GM19238 (cell line): ENCODE measurements around the gene CXXC4.

ENCODE experiments used
- DNase-seq: peaks from one replicate; pipeline ENCODE4 v3.0.0; 2011; ENCODE audit warnings: low spot score; ENCODE audit not compliant: insufficient read length

CXXC4 gene

DNA sequence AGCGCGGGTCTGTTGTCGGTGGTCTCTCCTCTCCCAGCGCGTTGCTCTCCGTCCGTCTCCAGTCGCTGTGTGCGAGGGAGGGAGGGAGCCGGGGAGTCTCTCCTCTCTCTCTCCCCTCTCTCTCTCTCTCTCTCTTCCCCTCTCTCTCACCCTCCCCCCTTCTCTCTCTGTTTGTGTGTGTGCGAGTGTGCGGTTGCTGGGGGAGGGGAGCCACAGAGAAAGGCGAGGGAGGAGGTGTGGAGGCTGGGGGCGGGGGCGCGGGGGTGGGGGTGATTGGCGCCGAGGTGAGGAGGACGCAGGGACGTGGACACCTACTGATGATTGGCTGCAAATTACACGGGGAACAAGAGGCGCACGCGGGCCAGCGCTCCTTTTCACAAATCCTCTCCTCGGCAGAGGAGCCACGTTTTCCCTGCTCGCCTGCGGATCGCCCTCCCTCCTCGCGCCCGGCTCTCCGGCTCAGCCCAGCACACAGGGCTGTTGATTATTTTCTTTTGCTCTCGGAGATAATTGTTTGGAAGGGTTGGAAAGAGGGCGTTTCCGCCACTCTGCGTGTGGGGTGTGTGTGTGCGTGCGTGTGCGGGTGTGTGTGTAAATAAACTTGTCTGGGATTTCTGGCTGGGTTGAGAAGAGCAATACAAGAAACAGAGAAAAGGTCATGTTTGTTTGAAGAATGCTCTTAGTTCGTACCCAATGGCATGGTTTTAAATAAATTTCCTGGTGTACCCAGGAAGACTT is at the start of gene CXXC4:
Gene CXXC4 (minus strand): TSS at position 73 of the 738 bp plus-strand sequence. CDS start 3,092 bp downstream, outside the sequence.
- DNase-seq: peak; percentile 10

DNA sequence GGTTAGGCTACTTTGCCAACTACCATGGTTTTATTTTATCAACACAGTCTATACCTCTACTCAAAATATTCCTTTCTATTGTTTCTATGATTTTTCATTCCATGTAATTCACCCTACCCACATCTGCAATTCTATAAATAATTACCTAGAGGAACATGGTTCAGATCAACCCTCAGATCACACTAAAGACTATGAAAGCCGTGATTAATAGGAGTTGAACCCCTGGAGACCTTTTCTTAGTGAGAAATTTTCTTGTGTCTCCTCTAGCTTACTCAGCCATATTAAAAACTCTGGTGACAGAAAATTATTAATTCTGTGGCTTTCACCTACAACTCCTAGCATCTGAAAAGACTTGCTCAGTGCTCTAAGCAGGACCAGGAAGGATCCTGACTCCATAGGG is 38.5 kb upstream of the CXXC4 start:
- DNase-seq: no peak

DNA sequence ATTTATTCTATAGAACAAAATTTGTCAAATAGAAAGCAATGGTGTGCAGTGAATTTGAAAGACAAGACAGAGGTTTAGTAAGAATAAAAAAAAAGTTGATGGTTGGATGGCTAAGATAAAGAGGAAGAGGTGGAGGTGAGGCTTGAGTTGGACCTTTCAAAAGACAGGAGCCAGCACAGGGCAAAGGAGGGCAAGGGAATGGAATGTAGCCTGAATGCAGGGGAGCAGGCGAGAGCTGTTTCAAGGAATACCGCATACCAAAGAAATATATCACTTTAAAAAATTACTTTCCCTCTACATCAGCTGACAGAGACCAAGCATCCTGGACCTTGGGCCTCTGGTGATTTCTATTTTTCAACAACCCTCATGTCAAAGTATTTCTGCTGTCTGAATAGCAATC is 38.0 kb upstream of the CXXC4 start:
- DNase-seq: no peak

DNA sequence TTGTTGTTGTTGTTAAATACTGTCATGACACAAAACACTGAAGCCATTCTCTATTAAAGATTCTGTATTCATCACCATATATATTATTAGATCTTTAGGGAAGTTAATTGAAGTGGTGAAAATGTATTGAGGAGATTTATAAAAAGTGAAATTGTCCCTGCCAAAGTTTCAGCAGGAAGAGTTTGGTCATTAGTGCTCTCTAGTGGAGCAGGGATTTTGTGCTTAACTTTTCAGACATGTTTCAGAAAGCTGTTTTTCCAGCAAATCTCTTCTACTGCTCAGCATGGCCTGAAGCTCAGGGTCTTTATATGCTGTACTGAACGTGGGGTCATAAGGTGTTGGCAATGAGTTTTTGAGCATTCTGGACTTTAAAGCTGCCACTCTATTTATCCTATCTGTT is 36.7 kb upstream of the CXXC4 start:
- no peak for DNase-seq

DNA sequence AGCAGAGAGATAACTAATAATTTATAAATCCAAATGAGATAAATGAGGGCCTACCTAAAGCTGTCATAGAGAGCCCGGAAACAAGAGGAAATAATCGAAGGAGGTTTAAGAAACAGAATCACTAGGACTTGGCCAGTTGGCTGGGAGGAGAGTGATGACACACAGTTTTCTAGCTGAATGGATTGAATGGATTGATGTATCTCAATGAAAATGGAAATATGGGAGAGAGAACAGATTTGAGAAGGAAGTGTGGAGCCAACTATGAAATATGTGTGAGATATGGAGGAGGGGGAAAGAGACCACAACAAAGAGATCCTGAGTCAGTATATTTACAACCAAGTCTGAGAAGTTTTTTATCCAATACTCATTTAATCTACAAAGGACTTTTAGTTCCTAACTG is 35.7 kb upstream of the CXXC4 start:
- DNase-seq: no peak

DNA sequence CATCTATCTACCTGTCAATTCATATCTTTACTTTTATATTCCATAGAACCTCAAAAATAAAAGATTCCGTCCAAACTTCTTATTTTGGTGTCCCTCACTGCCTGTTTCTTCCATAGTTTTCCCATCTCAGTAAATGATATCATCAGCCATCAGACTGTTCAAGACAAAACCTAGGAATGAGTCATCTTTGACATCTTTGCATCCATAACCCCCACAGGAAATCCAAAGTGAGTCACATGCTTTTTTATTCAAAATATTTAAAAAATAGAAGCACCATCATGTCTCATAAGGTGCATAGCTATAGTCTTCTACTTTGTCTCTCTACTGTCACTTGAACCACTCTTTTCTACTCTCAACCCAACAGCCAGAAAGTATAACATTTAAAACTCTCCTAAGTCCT is 29.9 kb upstream of the CXXC4 start:
- DNase-seq: no peak

DNA sequence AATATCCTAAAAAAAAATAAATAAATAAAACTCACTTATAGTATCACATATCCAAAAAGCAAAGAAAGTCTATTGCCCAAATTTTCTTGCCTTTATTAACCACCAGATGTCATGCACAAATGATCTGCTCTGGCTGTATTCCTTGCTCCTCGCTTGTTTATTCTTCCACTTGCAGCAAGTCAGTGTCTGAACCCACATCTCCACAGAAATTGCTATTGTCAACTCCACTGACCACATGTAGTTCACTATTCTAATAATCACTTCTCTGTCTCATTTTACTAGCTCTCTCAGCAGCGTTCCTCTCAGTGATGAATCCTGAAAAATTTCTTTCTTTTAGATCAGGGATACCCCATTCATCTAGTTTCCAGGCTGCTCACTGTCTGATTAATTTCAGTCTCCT is 29.3 kb upstream of the CXXC4 start:
- no peak for DNase-seq

DNA sequence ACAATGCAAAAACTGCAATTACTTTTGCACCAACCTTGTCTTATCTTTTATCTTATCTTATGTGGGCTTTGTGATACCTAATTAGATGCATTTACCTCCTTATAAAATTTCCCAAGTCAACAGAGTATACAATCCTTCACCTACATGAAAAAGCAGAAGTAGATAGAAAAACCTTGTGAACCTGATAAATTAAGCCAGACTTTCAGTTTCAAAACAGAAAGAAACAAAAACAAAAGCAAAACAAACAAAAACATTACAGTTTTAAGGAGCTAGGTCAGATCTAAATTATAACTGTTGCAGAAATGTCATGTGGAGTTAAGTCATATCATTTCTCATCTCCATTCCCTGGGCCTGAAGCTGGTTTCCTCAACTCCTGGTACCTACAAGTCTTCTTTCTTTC is 24.9 kb upstream of the CXXC4 start:
- DNase-seq: no peak

DNA sequence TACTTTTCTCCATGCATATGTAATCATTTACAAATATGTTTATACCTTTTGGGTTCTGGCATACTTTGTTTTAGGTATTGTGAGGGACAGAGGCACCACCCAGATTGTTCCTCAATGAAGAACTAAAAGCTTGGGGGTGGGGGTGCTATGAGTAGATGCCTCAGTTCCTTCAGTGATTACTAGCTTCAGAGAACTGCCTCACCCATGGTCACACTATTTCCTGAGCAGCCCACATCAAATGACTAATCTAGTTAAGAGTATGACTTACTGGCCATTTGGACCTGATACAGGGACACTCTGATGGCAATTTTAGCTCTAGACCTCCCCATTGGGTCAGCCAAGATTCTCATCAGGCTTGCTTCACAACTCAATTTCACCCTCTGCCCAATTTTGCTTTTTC is 22.2 kb upstream of the CXXC4 start:
- no peak for DNase-seq

DNA sequence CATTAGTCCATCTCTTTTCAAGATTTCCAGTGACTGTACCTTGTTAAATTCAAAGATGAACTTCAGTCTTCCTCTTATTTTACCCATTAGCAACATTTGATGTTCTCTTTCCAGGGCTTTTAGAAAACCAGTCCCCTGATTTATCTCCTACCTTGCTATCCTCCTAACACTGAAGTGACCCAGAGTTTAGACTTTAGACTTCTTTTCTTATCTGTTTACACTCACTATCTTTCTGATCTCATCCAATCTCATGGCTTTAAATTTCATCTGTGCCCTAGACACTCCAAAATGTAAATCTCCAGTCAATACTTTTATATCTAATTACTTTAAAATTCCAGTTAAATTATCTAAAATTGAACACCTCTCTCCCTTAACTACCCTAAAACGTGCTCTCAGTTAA is 13.5 kb upstream of the CXXC4 start:
- no peak for DNase-seq

DNA sequence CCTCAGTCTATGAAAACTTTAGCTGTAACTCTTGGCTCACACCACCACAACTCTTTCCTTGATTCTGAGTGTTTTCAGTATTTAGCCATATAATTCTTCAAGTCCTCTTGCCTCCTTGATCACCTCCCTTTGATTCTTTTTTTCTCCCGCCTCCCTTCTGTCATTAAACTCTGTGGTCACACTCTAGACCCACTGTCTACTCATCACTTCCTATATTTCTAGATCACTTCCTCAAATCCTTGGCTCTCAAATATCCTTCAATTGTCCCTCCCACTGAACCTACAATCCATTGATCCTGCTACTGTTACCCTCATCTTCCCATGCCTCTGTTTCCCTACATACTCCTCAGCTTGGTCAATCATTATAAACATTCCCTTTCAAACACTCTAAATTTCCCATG is 12.4 kb upstream of the CXXC4 start:
- no peak for DNase-seq

DNA sequence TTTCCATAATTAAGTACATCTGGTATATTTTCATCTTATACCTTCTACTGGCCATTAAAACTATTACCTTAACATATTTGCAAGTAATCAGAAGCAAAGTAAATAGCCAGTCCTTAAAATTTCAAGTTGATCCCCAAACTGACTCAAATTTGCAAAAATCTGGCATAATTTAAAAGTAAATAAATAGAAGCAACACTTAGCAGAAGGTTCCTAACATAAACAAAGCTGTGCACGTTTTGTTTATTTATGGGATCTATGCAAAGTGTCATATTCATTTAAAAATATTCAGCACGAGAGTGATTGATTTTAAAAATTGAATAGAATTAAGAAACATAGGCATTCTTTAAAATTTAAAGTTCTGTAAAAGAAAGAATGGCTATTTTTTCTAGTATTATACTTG is 9.8 kb upstream of the CXXC4 start:
- no peak for DNase-seq

DNA sequence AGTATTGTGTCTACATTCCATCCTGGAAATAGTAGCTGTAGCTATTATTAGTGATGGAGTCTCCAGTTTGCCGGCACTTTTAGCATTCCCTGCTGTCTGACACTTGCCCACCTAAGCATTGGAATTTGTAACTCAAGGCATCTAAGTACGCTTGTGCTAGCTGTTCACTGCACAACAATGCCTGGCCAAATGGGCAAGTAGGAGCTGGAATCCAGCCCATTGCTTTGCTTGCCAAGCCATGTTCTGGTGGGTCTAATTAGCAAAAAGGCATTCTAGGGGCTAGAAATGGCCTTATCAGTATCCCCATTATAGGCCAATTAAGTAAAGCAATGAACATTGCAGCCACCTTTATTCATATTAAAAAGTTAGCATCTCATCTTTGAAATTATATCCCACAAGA is 7.8 kb upstream of the CXXC4 start:
- no peak for DNase-seq

DNA sequence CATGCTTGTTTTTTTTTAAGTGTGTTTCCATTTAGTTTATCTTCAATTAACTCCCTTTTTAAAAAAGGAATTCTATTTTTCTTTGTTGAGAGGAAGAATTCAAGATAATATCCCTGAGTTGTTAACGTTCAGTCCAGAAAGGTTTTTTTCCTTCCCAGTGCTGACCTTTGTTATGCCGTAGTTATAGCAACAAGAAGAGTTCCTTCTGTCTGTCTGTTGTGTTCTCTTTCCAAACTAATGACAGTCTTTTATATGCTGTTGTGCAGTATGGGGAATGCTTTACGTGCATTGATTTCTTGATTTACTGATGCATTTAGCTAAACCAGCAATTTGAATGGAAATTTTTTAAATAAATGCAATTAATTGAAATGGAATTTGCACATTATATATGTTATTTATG is 6.6 kb upstream of the CXXC4 start:
- DNase-seq: no peak

DNA sequence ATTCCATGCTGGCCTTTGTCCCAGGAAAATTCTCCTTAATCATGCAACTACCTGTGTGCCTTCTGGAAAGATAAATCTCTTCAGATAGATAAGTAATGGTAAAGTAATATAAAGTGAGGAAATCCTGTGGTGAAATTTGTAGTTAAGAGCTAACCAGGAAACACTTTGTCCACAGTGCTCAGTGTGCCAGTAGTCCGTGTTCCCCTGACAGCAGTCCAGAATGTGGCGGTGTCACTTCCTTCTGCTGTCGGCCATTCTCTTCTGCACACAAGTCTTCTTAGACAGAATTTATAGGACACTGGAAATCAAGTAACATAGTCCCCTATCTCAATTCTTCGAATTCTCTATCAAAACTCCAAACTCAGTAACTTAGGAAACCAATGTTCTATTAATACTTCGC is 5.7 kb upstream of the CXXC4 start:
- DNase-seq: no peak

DNA sequence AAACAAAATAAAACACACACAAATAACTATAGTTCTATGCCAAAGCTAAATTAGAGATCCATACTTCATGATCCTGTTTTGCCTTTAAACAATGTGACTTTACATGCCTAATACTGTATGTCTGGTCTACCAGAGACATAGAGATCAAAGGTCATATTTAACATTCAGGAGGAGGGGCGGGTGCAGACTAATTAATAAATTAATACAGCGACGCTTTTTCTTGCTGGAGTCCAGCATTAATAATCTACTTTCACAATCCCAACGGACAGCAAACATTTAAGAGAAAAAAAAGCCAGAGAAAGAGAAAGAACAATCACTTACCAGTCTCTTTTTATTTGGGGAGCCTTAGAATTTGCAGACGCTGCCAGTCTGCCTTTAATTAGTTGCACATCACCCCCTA is 509 bp downstream of the CXXC4 start:
- no peak for DNase-seq

DNA sequence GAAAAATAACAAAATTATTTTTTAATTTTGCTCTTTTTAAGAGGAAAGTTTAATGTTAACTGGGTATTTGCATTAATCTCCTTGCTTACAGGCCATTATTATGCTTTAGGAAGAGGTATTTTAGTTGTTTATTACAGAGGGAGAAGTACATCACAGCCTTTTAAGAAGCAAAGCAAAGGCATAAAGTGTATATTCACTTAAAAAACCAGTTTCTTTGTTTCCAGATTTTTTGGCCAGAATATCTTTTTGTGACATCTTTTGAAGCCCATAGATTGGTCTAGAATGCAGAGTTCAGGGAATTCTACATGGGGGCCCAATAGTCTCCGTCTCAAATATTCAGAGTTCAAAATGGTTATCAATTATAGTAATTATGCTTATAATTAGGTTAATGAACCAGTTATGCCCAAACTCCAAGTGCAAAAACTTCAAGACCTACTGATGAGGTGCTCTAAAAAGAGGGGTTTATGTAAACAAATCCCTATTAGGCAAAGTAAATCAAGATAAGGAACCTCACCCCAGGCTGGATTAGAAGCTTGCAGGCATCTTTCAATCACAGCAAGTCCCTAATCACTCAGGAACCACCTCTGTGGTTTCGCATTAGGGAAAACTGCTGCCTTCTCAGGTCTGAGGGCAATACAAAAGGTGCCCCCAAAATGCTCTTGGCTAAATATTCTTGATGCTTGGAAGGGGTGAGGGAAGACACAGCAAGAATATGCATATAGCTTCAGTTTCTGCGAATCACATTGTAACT is 1.4 kb downstream of the CXXC4 start:
- no peak for DNase-seq

DNA sequence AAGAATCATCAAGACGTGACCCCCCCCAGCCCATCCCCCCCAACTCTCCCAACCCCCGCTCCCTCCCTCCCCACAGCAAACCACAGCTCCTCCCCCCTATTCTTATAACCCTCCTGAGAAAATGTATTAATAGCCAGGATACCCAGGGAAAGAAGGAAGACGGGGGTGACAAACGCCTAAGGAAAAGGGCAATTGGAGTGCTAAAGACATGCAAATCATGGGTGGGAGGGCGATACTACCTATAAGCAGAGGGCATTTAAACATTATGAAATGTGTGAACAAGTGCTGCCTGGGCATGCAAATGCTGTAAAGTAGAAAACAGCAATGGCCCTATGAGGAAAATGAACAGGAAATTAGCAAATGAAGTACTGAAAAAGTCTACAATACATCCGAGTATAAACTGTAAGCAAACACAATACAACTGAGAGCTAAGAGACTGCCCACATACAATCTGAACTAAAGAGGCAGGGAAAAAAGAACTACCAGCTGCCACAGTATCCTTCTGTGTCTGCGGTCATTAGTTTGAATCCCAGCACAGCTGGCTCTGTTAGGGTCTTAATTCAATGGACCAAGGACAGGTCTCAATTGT is 2.4 kb downstream of the CXXC4 start:
- DNase-seq: peak; percentile 23

DNA sequence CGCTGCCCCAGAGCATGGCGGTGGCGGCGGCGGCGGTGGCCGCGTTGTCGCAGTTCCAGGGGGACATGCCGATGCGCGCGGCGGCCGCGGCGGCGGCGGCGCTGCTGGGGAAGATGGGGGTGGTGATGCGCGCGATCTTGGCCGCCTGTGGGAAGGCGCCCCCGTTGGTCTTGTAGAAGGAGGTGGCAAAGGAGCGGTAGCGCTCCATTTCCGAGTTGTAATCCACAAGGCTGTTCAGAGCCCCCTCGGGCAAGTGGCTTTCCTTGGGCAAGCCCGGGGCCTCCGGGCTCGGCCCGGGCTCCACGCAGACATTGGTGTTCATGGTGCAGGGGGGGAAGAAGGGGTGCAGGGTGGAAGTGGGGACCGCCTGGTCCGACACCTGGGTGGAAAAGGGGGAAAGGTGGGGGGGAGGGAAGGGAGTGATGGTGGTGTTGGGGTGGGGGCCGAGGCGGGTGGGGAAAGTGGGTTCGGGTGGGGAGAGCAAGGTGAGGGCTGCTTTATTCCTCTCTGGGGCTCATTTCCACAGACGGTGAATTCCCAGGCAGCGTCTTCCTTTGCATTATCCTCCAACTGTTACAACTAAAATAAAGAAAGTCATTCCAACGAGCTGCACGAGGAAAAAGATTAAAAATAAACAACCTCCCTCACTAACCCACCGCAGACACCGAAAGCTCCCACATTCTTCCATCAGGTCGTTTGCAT is 3.1 kb downstream of the CXXC4 start:
- peak; percentile 9 for DNase-seq

DNA sequence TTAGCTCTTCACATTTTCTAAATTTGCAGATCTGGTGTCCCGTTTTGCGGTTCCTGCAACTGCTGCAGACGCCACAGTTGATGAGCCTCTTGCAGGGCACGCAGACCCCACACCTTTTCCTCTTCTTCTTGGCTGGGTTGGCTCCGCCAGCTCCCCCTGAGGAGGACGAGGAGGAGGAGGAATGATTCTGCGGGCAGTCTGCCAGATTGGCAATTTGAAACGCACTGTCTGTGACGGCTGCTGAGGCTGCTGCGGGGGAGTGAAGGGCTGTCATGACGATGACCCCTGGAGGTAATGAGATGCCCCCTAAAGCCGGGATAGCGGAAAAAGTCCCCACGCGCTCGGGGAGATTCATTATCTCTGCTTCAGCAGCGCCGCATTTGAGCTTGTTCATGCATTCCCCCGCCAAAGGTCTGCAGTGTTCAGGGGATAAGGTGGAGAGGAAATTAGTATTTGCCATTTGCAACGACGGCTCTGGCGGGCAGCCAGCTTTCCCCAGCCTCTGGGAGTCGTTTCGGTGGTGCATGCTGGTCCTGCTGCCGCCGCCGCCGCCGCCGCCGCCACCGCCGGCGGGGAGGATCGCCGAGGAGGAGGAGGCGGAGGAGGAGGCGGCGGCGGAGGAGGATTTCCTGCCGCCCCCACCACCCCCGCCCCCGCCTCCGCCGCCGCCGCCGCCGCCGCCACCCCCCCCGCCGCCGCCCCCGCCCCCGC is 3.8 kb downstream of the CXXC4 start:
- DNase-seq: peak; percentile 35

DNA sequence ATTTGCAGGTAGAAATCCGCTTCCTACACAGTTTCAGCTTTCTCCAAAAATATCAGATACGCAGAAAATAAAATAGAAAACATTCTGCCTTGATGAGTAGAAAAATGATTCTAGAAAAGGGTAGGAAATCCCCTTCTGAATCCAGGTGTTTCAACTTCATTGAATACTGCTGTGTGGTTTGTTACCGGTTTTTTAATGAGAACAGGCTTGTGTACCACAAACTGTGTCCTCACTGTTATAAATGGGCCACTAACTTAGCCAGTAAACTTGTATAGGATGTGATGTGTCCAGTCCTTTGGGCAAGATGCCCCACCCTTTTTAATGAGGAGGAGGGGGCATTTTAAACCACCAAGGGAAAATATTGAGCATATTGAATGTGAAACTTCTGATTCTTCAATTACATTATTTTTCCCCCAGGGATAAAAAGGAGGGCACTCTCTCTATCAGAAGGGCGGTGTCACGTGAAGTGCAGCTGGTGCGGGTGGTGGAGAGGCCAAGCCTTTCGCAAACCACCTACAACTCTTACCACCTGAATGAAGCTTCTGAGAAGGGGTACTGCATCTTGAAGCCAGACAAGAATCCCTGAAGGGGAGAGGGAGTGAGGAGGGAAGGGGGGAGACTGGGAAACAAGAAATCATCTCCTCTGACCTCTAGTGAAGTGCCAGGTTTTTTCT is 4.5 kb downstream of the CXXC4 start:
- DNase-seq: peak; percentile 9
